22Rv1 (cell line): ENCODE results near the gene HMHB1.

Experiments
- H3K27ac ChIP-seq: fragments of 450-650 bp; 2 replicates; pipeline ENCODE4 v1.5.1; 2017
- CTCF ChIP-seq: fragments of 450-650 bp; IDR thresholded peaks from 2 replicates; pipeline ENCODE4 v1.5.1; 2017; ENCODE audit warnings: mild to moderate bottlenecking
- ZFX ChIP-seq: fragments of 450-650 bp; IDR thresholded peaks from 2 replicates; pipeline ENCODE4 v1.6.1; 2017; ENCODE audit warnings: antibody characterized with exemption, borderline replicate concordance

The HMHB1 gene

GRCh38 chr5:143772621-143773020 is 39.3 kb upstream of the HMHB1 start:
- TF ChIP-seq CTCF (no peak), ZFX (no peak)
- no peak overlapping the region for H3K27ac ChIP-seq

- H3K27ac ChIP-seq = no peak overlapping the region
- TF ChIP-seq CTCF (no peak), ZFX (no peak)
These were observed 36.7 kb upstream of the HMHB1 start for GRCh38 chr5:143775258-143775657.

DNA sequence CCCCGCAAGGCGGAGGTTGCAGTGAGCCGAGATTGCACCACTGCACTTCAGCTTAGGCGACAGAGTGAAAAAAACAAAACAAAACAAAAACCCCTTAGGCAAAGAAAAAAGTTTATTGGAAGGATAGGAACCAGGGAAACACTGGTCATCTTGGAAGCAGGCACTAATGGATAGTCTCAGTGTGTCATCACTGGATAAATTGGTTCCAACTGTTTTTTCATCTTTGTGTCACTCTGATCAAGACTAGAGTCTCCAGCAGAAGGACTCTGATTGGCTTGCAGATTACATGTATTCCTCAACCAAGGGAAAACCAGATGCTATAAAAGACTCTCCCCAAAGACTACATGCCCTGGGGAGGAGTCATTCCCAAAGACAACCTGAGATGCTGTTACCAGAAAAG is 35.0 kb upstream of the HMHB1 start:
- no peak overlapping the region for H3K27ac ChIP-seq
- no peak for TF ChIP-seq ZFX
- no peak for TF ChIP-seq CTCF

GRCh38 chr5:143779506-143779905 is 32.5 kb upstream of the HMHB1 start:
- no peak for TF ChIP-seq ZFX
- TF ChIP-seq CTCF = no peak

DNA sequence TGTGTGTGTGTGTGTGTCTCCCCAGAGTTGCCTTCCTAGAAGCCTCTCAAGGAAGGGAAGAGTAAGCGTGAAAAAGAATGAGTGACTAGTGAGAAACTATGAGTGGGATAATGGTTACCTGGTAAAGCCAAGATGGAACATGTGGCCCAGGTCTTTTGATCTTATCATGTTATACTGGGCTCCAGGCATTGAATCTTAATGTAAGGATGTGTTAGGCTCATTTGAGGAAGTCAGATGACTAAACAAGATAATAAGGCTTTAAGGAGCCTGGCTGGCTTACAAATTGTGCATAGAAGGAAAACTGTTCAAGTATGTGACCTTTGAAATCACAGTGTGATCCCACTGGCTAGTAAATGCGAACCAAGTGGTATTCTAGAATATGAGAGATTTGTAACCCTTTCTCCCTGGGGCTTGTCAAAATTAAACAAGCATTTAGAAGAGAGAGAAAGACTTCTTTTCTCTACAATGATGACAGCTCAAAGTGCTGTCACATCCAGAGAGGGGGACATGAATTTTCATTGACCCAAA is 29.9 kb upstream of the HMHB1 start:
- no peak overlapping the region for H3K27ac ChIP-seq
- TF ChIP-seq ZFX = no peak

More at GRCh38 chr5:143779506-143779905, 32.5 kb upstream of the HMHB1 start:
- H3K27ac ChIP-seq = no peak overlapping the region

DNA sequence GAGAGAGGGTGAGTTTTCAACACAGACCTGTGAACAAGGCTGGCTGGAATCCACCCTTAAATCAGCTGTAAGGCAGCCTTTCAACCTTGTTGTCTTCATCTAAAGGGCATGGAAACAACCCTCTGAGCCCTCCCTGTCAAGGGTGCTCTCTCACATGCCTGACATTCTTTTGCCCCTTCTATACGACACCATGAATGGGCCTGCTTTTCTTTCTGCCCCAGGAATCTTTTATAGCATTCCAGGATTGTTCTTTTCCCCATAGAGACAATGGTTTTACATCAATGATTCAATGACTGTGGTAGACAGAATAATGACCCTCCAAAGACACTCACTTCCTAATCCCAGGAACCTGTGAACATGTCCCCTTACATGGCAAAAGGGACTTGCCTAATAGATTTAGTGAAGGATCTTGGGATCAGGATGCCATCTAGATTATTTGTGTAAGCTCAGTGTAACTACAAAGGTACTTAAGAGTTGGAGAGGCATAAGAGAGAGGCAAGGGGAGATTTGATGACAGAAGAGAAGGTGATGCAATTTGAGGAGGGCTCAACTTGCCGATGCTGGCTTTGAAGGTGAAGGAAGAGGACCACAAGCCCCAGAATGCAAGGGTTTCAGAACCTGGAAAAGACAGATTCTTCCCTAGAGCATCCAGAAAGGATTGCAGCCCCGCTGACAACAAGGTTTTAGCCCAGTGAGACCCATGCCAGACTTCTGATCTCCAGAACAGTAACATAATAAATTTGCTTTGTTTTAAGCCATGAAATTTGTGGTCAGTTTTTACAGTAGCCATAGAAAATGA is 29.2 kb upstream of the HMHB1 start:
- no peak overlapping the region for H3K27ac ChIP-seq
- TF ChIP-seq ZFX = no peak

DNA sequence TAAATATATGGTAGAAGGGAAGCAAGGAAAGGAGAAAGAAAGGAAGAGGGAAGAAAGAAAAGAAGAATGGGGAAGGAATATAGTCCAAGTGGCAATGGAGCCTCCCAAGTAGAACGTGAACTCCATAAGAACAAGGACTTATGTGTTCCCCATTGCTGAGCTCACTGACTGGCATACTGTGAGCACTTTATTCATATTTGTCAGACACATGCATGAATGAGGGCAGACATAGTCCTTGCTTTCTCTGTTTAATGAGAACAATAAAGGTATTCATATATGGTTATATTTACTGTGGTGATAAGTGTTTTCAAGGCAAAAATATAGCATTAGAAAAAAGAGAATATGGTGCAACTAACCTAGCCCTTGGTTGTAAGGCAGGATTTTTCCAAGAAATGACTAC is 23.6 kb upstream of the HMHB1 start:
- TF ChIP-seq CTCF (no peak), ZFX (no peak)
- no peak overlapping the region for H3K27ac ChIP-seq

DNA sequence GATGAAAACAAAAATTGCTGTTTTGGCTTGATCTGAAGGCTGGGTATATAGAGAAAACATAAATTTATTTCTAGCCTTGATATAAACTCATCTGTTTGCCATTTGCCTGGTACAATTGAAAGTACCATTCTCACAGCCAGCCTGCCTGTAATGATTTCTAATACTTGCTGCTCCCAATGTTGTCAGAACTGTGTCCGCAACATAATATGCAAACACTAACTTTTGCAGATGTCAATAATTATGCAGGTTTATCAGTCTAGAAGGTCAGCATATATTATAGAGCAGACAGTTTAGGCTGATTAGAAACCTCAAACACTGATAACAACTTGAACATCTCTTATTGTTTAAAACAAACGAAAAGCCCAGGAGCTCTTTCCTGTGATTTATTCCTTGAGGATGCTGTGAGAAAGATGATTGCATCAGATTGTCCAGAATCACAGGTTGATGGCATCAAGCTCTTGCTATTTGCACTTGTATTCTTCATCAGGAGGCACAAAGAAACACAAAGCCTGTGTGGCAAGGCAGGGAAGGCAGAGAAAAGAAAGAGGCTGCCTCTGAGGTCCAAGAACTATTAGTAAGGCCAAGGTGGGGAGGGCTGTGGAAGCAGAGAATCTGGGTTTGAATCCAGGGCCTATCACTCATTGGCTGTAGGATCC is 21.4 kb upstream of the HMHB1 start:
- TF ChIP-seq CTCF = no peak
- TF ChIP-seq ZFX = no peak
- H3K27ac ChIP-seq = no peak overlapping the region
